Colonic mucosa (tissue), 4 donors: Measurements from ENCODE around the gene RHOT2. TPM values are rescaled to one million over a fixed set of nuclear protein-coding genes. Genes with fewer than 3 reads are reported as not detected.

Experiments used
- DNase-seq: peaks from one replicate; pipeline ENCODE4 v3.0.0-alpha.2; 2020
- H3K27ac ChIP-seq: fragments of 200-600 bp; one replicate; pipeline ENCODE4 v1.8.0; 2021
- H3K27me3 ChIP-seq: fragments of 200-600 bp; one replicate; pipeline ENCODE4 v1.8.0; 2021
- H3K36me3 ChIP-seq: fragments of 200-600 bp; one replicate; pipeline ENCODE4 v1.8.0; 2021
- H3K4me1 ChIP-seq: fragments of 200-600 bp; one replicate; pipeline ENCODE4 v1.8.0; 2021; ENCODE audit warnings: mild to moderate bottlenecking
- H3K4me3 ChIP-seq: fragments of 200-600 bp; one replicate; pipeline ENCODE4 v1.8.0; 2021
- H3K9ac ChIP-seq, 2 donors: one replicate each; pipeline ENCODE4 v1.7.0; 2013; ENCODE audit warnings: control low read depth in 2 of 2, low read depth in 2 of 2, low read length in 2 of 2
- H3K9me3 ChIP-seq: fragments of 200-600 bp; one replicate; pipeline ENCODE4 v1.8.0; 2021
- CTCF ChIP-seq: fragments of 200-600 bp; IDR thresholded peaks from one replicate; pipeline ENCODE4 v1.8.0; 2022; ENCODE audit warnings: antibody characterized with exemption, mild to moderate bottlenecking
- intact Hi-C: fragments of 100-400 bp; cut with DNase I; formaldehyde crosslinking; loops from one replicate; pipeline ENCODE4 v1.14.1; 2022
- total RNA-seq, 2 donors: library from RNA; stranded (reverse); fragmentation: NEBNext Ultra II Directional in 1 of 2; extraction: Animal tissue kit (Norgen Biotek cat#: 25700) in 1 of 2; gene quantifications; one replicate each; pipeline ENCODE4 v1.2.1, GENCODE V29; 2021
- donor health status: healthy.
- donor health status: DM: no; HTN: no; CAD: no.
- donor health status: DM: no; HTN: no; CAD: no.

RHOT2 gene
- total RNA-seq, 2 donors from 2014 or later: 112 to 182 TPM

GRCh38 chr16:718922-719321, 51.0 kb downstream of the RHOT2 start:
- peak; percentile 74 for DNase-seq
- no peaks in the 10 kb centered on the region for H3K36me3 ChIP-seq
- no peak overlapping the region for H3K27ac ChIP-seq
- no peak overlapping the region for H3K4me3 ChIP-seq
- H3K9me3 ChIP-seq: no peaks in the 10 kb centered on the region
- intact Hi-C loops: no loop called here
- no peak for TF ChIP-seq CTCF
- peak overlapping the region in 1 of 2 donors; percentile 46 for H3K9ac ChIP-seq
- no peaks in the 10 kb centered on the region for H3K27me3 ChIP-seq
- peaks cover 31% of the 10 kb centered on the region for H3K4me1 ChIP-seq

GRCh38 chr16:719815-720446, 52.0 kb downstream of the RHOT2 start:
- Histone ChIP-seq H3K4me1 (peaks cover 26% of the 10 kb centered on the region), H3K9me3 (no peaks in the 10 kb centered on the region), H3K9ac (peak overlapping the region; percentile 85 to 99), H3K36me3 (no peaks in the 10 kb centered on the region), H3K4me3 (peak overlapping the region; percentile 72), H3K27me3 (no peaks in the 10 kb centered on the region), H3K27ac (peak overlapping the region; percentile 84)
- intact Hi-C loops: no loop called here
- TF ChIP-seq CTCF: no peak
- DNase-seq: peak; percentile 43

- DNase-seq: peak; percentile 65
- intact Hi-C loops: no loop called here
These were observed 52.6 kb downstream of the RHOT2 start for GRCh38 chr16:720447-720989.

GRCh38 chr16:720990-721764, 53.2 kb downstream of the RHOT2 start, which contains the start of gene ANTKMT:
Gene ANTKMT, plus strand, starts transcription at chr16:721146. Its CDS starts 129 bp downstream, at chr16:721275.
- DNase-seq: peak; percentile 87
- peak within 1 kb of the TSS; percentile 72 for H3K4me3 ChIP-seq
- no peak for TF ChIP-seq CTCF
- intact Hi-C loops: no loop called here
- peaks cover 22% of the 10 kb centered on the region for H3K4me1 ChIP-seq
- no peaks in the 10 kb centered on the region for H3K27me3 ChIP-seq
- peak within 1 kb of the TSS; percentile 85 to 99 for H3K9ac ChIP-seq
- H3K36me3 ChIP-seq: no peaks in the 10 kb centered on the region
- H3K9me3 ChIP-seq: no peaks in the 10 kb centered on the region
- peak within 1 kb of the TSS; percentile 84 for H3K27ac ChIP-seq

More at GRCh38 chr16:720447-720989, 52.6 kb downstream of the RHOT2 start:
- peak overlapping the region; percentile 72 for H3K4me3 ChIP-seq
- peak overlapping the region; percentile 85 to 99 for H3K9ac ChIP-seq
- peak overlapping the region; percentile 84 for H3K27ac ChIP-seq
- H3K9me3 ChIP-seq: no peaks in the 10 kb centered on the region
- TF ChIP-seq CTCF: no peak
- peaks cover 26% of the 10 kb centered on the region for H3K4me1 ChIP-seq
- no peaks in the 10 kb centered on the region for H3K27me3 ChIP-seq
- H3K36me3 ChIP-seq: no peaks in the 10 kb centered on the region

- peaks cover 19% of the 10 kb centered on the region for H3K4me1 ChIP-seq
- H3K36me3 ChIP-seq: no peaks in the 10 kb centered on the region
- H3K9me3 ChIP-seq: no peaks in the 10 kb centered on the region
- intact Hi-C loops: no loop called here
- no peak for DNase-seq
- TF ChIP-seq CTCF: no peak
- no peak overlapping the region for H3K9ac ChIP-seq
- no peaks in the 10 kb centered on the region for H3K27me3 ChIP-seq
- peak overlapping the region; percentile 72 for H3K4me3 ChIP-seq
- H3K27ac ChIP-seq: peak overlapping the region; percentile 84
These were observed 54.0 kb downstream of the RHOT2 start for GRCh38 chr16:721765-722540.
